ENCODE data around the gene PCDH1.

Gene PCDH1

DNA sequence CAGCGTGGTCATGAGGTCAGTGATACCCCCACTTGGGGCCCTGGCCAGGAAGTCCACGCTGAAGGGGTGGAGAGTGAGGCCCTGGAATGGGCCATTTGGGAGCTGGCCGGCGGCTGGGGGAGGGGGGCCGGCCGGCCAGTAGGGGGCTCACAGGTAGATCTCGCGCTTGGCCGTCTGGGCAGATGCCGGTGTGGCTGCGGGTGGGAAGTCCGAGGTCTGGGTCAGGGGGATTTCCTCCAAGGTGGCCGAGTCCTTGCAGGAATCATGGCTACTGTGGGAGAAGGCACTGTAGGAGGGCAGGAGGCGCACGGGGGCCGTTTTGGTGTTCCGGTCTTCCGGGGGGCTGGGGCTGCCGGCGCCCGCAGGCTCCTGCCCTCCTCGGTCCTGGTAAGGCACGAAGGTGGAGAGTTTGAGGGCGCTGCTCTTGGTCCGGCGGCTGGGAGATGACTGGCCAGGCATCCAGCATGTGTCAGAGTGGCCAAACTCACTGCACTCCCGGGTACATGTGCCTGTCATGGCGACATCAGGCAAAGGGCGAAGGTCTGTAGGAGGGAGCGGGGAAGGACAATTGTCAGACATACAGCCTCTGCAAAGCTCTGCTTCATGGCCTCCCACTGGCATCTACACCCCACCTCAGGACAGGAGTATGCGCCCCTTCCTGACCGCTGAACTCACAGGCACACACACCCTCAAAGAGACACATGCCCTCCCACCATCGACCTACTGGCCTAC lies 24.1 kb downstream of the PCDH1 start:
- no peak for DNase-seq (ENCODE audit: low read depth)

DNA sequence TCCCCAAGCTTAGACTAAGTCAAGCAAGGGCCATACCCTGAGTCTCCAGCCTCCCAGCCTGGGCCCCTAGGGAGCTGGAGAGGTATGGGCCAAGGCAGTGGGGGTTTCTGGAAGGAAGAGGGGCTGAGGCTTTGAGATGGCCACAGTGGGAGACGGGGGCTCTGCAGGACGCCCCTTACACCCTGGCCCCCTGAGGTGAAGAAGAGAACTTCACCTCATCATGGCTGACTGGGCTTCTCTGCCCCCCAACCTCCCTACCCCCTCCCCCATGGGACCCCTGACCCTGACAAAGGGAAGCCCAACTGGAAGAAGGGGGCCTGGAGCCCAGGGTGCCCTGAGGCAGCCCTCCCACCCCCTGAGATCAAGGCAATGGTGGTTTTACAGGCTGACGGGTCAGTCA lies 25.8 kb downstream of the PCDH1 start:
- DNase-seq (ENCODE audit: low read depth), result no peak

DNA sequence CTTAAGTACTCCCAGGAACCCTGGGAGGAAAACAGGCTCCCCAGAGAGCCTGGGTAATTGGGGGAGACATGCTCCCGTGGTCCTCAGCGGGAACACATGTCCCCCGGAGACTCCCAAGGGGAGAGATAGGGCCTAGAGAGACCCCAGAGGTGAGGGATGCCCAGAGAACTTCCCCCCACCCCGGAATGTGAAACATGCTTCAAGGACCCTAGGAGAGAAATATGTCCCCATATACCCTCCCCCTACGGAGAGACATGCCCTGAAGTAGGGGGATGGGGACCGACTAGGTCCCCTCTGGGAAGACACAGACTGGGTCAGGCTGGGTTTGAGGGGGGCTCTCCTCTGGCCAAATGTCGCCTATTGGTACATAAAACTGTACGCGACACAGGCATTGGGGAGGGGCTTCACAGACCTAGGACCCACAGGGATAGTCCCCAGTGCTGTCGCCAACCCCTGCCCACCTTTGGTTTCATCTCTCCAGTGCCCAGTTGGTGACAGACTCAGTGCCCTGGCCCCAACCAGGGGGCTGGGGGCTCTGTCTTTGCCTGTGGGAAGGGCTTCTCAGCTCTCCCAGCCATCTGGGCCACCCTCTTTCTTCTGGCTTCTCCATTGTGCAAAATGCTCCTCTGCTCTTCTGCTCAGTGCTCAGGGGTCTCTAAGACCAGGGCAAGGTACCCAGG lies 26.9 kb downstream of the PCDH1 start:
- DNase-seq (ENCODE audit: low read depth), result no peak

DNA sequence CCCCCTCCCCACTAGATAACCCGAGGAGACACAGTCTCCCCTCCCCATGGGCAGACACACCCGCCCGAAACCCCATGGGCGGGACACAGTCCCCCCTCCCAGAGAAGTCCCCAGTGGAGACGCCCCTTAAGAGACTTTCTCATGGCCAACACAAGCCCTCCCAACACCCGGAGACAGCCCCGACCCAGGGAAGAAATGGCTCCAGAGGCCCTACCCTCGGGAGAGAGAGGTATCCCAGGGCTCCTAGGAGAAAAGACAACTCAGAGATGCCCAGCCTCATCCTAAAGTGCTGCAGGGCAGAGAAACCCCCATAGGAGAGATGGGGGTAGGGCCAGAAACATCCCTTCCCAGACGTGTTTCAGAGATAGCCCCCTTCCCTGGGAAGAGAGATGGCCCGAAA lies 27.4 kb downstream of the PCDH1 start:
- no peak for DNase-seq (ENCODE audit: low read depth)

DNA sequence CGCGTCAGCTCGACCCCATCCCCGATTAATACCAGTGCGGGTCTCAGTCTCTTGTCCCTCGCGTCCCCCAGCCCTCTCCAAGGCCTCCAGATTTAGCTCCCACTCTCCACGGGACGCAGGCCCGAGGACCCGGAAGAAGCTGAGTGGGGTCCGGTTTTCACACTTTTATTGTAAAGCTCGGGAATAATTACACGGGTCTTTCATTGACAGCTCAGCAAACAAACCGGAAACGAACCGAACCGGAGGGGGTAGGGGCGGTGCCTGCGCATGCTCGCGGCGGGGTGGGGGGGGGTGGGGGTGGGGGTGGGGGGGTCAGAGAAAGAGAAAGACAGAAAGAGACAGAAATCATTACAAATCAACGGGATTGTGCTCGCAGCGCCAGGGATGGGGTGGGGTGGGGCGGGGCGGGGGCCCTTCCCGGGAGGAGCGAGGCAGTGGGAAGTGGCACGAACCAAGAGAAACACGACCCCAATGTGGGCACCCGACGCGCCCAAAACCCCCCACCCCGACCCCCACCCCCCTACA lies 27.9 kb downstream of the PCDH1 start:
- DNase-seq (ENCODE audit: low read depth), result peak; percentile 9

DNA sequence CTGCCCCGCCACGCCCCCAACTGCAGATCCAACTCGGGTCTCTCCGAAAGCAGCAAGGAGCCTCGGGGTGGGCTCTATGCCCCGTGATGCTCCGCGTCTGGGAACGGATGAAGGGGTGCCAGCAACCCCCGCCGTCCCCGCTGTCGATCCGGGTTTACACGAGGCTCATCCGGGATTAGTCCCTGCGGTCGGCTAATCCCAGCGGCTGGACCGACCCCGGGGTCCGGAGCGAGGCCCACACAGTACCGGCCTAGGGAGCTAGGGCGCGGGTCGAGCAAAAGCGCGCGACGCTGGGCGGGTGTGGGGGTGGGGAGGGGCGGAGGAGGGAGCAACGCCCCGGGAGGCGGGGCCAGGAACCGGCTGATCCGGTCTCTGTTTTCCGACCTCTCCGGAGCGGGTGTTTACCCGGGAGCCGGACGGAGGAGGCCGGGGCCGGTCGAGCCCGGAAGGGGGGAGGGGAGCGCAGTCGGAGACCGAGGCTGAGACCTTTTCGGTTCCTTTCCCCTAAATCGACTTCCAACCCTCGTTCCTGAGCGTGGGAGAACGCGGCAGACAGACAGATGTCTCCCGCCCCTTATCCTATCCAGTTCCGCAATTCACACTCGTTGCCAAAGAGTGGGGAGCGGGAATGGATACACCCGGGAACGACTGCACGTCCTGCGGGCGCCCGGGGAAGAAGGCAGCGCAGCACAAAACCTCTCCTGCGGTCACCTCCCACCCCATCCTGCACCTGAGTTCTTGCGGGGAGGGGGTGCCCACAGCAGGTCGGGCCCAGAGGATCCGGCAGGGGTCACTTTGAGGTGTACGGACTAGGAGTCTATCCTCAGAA lies 28.6 kb downstream of the PCDH1 start:
- peak; percentile 56 for DNase-seq (ENCODE audit: low read depth)

DNA sequence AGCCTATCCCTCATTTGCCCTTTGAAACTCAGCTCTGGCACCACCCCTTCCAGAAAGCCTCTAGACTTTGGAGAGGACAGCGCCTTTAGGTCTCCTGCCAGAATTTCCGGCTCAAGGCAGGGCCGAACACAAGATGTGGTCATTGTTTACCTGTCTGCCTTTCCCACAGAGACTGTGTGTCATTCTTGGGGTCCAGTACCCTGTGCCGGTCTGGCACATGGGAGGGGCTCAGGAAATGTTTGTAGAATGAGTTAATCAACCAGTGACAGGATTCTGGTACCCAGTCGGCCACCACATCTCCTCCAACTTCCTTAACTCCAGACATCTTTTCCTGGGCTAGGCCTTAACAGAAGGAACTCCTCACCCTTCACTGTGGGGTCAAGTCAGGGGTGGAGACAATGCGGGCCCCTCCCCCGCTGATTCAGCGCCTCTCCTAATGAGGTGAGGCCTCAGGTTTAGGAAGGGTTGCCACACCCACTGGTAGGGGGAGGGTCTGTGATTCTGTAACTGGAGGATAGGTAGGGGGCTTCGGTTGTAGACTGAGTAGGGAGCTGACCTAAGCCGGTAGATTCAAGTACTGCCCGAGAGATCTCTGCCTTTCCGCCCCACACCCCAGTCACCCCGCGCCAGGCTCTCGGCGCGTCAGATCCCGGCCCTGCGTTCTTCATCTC lies 29.3 kb downstream of the PCDH1 start:
- peak; percentile 15 for DNase-seq (ENCODE audit: low read depth)

DNA sequence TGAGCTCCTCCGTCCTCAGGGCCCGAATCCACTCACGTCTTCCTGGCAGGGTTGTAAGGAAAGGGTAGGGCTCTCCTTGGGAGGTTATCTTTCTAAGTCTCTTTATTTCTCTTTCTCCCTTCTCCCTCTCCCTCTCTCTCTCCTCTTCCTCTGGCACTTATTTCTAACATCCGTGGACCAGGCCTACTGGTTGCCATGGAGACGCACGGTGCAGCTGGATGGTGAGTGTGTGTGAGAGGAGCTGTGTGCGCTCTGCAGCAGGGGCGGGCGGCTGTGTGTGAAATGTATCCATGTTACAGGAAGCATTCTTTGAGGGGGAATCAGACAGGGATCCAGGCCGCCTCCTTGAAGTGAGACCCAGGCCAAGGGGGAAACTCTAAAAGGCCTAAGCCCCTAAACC lies 32.2 kb downstream of the PCDH1 start:
- no peak for DNase-seq (ENCODE audit: low read depth)

DNA sequence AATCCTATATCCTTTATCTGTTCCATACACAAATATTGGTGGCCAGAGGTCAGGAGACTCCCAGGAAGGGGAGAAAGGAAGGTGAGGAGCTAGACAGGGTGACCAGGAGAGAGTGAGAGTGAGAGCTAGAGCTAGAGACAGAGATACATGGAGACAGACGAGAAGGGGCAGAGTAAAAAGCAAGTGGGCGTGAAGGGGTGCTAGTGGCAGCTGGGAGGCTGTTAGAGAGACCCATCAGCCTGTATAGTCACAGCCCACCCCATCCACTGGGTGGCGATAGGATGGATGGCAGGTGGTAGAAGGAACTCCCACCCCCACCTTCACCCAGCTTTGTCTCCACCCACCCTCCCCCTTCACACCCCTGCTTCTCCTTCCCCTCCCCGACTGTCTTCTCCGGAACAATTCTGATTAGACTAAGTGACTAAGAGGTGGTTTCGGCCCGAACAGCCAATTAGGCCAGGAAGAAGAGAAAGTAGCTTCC lies 32.8 kb downstream of the PCDH1 start:
- peak; percentile 23 for DNase-seq (ENCODE audit: low read depth)

DNA sequence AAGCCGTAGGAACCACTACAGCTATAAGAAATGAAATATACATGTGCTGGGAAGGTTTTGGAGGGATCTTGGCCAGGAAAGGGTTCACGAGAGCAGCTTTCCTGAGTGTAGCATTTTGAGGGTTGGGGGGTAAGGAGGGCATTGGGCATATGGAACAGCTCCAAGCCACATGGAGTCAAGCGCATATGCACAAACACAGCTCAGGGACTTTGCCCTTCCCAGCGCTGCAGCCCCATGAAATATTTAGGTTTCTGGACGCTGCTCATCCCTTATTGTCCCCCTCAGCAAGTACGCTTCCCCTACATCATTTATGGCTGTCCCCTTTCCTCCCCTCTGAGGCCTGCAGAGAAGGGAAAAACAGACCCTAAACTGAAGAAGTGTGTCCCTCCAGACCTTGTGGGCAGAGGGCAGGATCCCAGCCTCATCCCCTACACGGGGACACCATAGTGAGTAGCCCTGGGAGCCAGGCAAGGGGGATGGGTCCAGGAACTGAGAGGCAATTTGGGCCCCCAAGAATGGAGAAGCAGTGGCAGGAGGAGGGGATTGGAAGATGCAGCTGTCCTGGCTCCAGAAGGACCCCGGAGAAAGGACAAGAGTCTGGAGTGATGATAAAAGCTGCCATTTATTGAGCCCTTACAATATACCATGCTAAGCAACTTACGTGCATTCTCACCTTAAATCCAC lies 33.7 kb downstream of the PCDH1 start:
- DNase-seq (ENCODE audit: low read depth), result no peak

DNA sequence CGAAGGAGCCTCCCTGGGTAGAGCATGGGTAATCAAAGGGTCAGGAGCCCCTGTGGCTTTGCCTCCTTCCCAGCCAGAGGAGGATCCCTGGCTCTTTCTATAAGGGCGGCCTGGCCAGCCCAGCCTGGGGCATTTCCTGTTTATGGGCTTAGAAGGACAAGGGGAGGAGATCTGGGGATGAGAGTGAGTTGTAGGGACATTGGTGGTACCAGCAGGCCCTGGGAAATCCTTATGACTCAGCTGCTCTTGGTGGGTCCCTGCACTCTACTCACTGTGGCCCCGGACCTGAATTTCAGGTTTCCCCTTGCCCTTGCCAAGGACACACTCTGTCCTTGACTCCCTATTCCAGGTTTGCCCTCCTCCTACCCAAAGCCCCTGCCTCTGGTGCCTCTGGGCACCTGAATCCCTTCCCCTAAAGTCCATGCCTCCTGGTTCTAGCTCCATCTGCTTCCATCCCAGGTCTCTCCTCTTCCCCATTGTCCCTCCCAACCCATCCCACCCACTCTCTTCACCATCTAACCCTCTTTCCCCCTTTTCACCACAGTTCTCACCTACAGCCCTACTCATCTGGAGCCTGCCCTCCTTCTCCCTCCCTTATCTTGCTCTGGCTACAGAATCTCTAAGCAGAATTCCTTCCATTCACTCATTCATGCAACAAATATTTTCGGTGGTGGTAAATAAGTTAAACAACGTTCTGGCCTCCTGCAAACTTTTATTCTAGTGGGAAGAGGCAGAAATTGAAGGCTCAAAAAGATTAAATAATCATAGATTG lies 34.9 kb downstream of the PCDH1 start:
- DNase-seq (ENCODE audit: low read depth), result no peak

DNA sequence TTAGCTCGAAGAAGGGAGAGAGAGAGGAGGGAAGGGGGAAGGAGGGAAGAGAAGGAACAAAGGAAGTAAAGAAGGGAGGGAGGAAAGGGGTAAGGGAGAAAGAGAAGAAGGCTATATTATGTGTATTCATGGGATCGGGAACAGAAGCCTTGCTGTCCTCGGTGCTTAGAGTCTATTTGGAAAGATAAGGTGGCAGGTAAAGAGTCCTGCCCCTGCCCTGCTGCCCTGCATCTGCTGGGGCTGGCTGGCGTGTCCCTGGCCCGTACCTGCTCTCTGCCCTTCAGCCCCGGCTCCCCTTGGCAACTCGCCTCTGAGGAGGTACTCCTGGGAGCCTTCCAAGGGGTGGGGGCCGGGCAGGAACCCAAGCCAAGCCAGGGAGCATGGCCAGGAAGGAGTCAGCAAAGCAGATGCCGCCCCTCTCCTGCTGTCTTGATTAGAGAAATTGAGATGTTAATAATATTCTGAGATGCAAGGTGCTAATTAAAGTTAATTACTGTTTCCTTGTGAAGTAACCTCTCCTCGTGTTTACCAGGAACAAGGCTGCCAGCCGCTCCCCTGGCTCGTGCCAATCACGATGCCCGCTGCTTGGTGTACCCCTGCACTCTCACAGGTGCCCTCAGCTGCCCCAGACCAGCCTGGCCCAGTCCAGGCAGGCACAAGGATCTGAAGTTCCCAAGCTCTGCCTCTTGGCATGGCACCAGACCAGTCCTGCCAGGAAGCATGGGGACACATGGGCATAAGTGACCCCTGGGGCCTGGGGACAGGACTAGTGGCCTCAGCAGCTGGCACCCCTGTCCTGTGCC lies 36.6 kb downstream of the PCDH1 start:
- DNase-seq (ENCODE audit: low read depth), result no peak

DNA sequence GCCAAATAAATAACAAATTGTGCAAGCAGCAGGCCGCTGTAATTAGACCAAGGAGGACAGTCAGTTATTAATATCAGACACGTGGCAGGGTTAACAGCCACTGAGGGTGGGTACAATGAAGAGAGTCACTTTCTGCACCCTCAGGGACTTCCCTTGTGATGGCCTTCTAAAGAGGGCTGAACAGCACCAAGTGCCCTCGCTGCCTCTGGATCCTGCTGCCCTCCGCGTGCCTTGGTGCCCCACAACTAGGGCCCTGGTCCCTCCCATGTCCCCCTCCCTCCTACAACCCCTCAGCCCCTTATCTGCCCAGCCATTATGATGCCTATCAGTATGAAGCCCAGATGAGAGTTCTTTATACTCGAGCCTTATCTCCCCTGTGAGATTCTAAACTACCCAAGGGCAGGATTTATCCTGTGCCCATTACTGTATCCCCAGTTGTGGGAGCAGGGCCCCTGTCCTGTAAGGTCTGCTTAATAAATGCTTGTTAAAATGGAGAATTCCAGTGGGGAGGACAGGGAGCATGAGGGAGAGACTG lies 37.3 kb downstream of the PCDH1 start:
- DNase-seq (ENCODE audit: low read depth), result no peak

DNA sequence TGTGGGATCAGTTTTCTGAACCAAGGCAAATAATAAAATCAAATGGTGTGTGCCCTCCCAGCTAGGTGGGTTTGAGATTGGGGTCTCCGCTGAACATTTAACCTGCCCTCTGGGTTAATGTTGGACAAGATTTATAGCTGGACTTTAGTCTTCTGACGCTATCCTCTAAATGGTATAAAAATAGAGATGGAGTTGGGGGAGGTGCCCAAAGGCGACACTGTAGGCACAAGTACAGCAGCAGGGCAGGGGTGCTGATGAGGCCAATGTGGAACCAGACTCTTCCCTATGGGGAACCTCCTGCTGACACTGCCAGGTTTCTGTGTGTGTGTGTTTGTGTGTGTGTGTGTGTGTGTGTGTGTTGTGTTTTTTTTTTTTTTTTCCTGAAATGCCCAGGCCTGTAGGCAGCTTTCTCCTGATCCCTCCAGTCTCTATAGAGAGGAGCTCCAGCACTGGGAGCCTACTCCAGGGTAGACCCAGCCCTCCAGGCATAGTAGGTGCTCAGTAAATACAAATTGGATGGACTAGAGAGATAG lies 37.9 kb downstream of the PCDH1 start:
- no peak for DNase-seq (ENCODE audit: low read depth)

DNA sequence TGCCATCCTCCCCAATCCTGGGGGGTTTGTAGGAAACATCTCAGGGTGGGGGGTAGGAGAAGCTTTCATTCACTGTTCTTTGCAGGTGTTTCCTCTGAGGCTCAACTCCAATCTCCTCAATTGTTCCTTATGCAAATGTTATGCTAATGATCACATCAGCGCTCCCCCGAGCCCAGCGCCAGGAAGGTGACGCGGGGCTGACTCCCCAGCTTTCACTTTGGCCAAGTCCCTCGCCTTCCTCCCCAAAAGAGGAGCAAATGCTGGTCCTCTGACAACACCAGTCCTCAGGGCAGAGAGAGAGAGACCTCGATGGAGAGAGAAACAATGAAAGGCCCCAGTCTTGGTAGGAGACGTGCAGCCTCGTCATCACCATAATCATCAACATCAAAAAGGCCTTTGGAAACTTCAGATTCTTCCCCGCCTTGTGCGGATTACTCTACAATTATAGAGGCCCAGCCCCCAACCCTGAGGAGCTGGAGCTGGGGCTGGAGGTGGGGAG lies 39.1 kb downstream of the PCDH1 start:
- DNase-seq (ENCODE audit: low read depth), result no peak

DNA sequence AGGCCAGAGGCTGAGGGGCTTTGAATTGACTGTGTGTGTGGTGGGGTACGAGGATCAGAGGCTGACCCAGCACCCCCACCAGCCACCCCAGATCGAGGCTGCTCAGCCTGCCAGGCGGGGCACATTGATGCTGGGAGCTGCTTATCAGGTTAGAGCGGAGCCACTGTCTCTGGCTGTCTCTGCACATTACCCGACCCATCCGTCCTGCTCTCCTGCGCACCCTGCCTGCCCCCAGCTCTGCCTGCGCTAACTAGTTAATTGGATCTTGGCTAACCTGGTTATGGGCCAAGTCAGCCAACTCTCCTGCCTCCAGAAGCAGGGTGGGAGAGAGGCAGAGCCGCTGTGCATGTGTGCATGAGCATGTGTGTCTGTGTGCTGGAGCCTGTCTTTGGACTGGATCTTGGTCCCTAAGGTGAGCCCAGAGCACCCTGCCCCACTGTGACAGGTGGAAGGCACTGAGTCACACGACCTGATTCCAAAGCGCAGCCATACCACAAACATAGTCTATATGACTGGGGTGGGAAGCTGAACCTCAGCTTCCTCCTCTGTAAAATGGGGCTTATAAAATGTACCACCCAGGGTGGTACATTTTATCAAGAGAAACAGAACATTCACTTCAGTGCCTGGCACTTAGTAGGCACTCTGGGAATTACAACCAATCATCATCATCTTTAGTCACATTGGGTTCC lies 39.7 kb downstream of the PCDH1 start:
- DNase-seq (ENCODE audit: low read depth), result no peak

DNA sequence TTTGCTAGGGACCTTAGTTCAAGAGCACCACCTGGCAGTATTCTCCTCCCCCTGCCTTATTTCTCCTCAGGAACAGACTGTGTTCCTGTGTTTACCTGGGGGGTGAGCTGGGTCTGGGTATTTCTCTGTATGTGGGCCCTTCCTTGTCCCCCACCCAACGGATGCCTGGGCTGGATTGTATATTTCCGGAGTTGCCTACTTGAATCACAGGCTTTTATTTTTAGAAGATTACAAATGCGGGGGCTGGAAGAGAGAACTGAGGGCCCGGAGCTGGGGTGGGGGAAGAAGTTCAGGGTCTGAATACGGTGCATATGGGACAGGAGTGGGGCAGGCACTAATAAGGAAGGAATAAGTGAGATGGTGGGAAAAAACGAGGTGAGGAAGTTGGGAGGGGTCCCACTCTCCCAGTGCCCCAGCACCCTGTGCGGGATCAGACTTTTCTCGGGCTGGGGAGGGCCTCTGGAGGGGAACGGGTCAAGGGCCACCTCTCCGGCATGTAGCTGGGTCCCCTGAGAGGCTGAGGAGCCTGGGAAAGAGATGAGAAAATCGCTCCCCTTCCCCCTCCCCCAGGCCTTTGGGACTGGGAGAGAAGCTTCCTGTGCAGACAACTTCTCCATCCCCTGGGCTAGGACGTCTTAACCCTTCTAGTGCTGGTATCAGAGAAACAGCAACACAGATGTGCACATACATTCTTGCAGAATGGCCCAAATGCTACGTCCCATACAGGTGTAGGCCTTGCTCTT lies 42.1 kb downstream of the PCDH1 start:
- no peak for DNase-seq (ENCODE audit: low read depth)

DNA sequence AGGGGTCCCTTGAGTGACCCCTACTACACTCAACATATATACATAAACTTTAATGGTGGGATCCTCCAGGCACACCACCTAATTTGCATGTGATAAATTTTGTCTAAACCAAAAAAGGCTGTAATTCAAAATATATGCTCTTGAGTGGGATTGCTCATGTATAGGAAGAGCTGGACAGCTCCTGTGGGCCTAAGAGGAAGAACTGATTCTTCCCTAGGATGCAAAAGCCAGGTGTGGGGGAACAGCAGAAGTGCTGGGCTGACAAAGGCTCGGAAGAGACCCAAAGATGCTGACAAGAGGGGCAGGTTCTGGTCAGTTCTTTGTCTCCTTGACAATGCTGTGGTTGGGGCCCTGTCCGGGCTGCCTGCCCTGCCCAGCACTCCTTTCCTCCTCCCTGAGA lies 43.9 kb downstream of the PCDH1 start:
- no peak for DNase-seq (ENCODE audit: low read depth)

Data from stimulated activated CD4-positive, alpha-beta T cell treated with anti-CD3 and anti-CD28 coated beads, Interleukin-2, amount 100 ng/mL, for 4 hours (primary cell).